HepG2 (cell line): ENCODE measurements around the gene SLC24A2.

ENCODE experiments used
- ARID2 ChIP-seq: sonication (generic); formaldehyde crosslinking; IDR thresholded peaks from 2 replicates; pipeline ENCODE4 v1.8.1; 2022; ENCODE audit warnings: mild to moderate bottlenecking, missing genetic modification reagents, borderline replicate concordance
- CTCF ChIP-seq: sonication (generic); formaldehyde crosslinking; IDR thresholded peaks from 2 replicates; pipeline ENCODE4 v1.5.0; 2020; ENCODE audit warnings: mild to moderate bottlenecking, missing genetic modification reagents, moderate library complexity
- POLR2A ChIP-seq, 2 experiments: IDR thresholded peaks; 2 replicates each; pipeline ENCODE4 v1.6.1; 2011; ENCODE audit warnings: low read depth in 2 of 2, low read length in 2 of 2, mild to moderate bottlenecking in 1 of 2, moderate library complexity in 1 of 2; ENCODE audit not compliant: insufficient read depth in 1 of 2
- TFE3 ChIP-seq: IDR thresholded peaks from 2 replicates; pipeline ENCODE4 v1.6.1; 2016
- ZNF263 ChIP-seq: sonication (generic); formaldehyde crosslinking; IDR thresholded peaks from 2 replicates; pipeline ENCODE4 v1.4.0; 2020; ENCODE audit warnings: missing genetic modification reagents
- ZNF629 ChIP-seq: sonication (generic); formaldehyde crosslinking; conservative IDR thresholded peaks from 2 replicates; pipeline ENCODE4 v1.5.0; 2020; ENCODE audit warnings: missing genetic modification reagents
- ZNF883 ChIP-seq: sonication (generic); formaldehyde crosslinking; IDR thresholded peaks from 2 replicates; pipeline ENCODE4 v1.5.1; 2020; ENCODE audit warnings: mild to moderate bottlenecking, missing genetic modification reagents; ENCODE audit errors: not compliant biosample characterization

- no peak for TF ChIP-seq ZNF883 (CRISPR knock-in tag)
- TF ChIP-seq ARID2 (CRISPR knock-in tag), result no peak
- no peak for TF ChIP-seq CTCF (CRISPR knock-in tag)
- no peak for TF ChIP-seq POLR2A (IDR thresholded peaks at IDR 0.05; ENCODE audit: insufficient read depth in 1 of 2, low read depth in 2 of 2, low read length in 2 of 2)
- no peak for TF ChIP-seq ZNF629 (CRISPR knock-in tag)
- no peak for TF ChIP-seq ZNF263 (CRISPR knock-in tag)
- TF ChIP-seq TFE3 (CRISPR knock-in tag), result no peak
These were observed 17.9 kb downstream of the SLC24A2 start for GRCh38 chr9:19770973-19771372.
